ENCODE results near the gene SCN4A. TPM values are rescaled to one million over a fixed set of nuclear protein-coding genes. Genes with fewer than 3 reads are reported as not detected.
"Not testable (repeated sequence)": the region's sequence is repeated elsewhere in the genome, so short reads cannot be mapped to it uniquely, and the experiment has no call there.

The SCN4A gene
- total RNA-seq, 1 donor from 2014 or later = 0.10 TPM

- H3K27ac Mint-ChIP-seq = no peak overlapping the region
- H3K4me3 Mint-ChIP-seq (ENCODE audit: low read depth) = no peak overlapping the region
- no peaks in the 10 kb centered on the region for H3K27me3 Mint-ChIP-seq
- H3K9me3 Mint-ChIP-seq (ENCODE audit: low read depth) = no peaks in the 10 kb centered on the region
- no peaks in the 10 kb centered on the region for H3K4me1 Mint-ChIP-seq (ENCODE audit: low read depth)
- H3K36me3 Mint-ChIP-seq (ENCODE audit: insufficient read depth) = no peaks in the 10 kb centered on the region
- DNase-seq (ENCODE audit: low spot score, unreplicated experiment) = no peak
- no peak for TF ChIP-seq CTCF (IDR thresholded peaks at IDR 0.05; ENCODE audit: unreplicated experiment)
These were observed 44.5 kb downstream of the SCN4A start for GRCh38 chr17:63928172-63928666.

GRCh38 chr17:63927464-63928171, 45.1 kb downstream of the SCN4A start:
- H3K36me3 Mint-ChIP-seq (ENCODE audit: insufficient read depth) = no peaks in the 10 kb centered on the region
- H3K27me3 Mint-ChIP-seq = no peaks in the 10 kb centered on the region
- no peak overlapping the region for H3K27ac Mint-ChIP-seq
- H3K4me3 Mint-ChIP-seq (ENCODE audit: low read depth) = no peak overlapping the region
- DNase-seq (ENCODE audit: low spot score, unreplicated experiment) = no peak
- no peaks in the 10 kb centered on the region for H3K4me1 Mint-ChIP-seq (ENCODE audit: low read depth)
- no peaks in the 10 kb centered on the region for H3K9me3 Mint-ChIP-seq (ENCODE audit: low read depth)
- TF ChIP-seq CTCF (IDR thresholded peaks at IDR 0.05; ENCODE audit: unreplicated experiment) = no peak

DNA sequence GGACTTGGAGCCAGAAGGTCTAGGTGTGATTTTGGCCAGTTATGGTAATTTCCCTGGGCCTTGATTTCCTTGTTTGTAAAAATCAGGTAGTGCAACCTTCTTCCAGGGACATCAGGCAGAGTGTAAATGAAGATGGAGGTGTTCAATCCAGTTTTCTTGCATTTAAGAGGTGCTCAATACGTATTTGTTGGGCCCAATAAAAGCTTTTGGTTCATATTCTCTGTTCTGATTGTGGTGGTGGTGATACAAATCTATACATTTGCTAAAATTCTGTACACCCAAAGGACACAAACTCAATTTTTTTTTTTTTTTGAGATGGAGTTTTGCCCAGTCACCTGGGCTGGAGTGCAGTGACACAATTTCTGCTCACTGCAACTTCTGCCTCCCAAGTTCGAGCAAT, 46.6 kb downstream of the SCN4A start:
- TF ChIP-seq CTCF (IDR thresholded peaks at IDR 0.05; ENCODE audit: unreplicated experiment) = no peak
- Mint-ChIP-seq H3K4me1 (ENCODE audit: low read depth) (no peaks in the 10 kb centered on the region), H3K27ac (no peak overlapping the region), H3K27me3 (peaks cover 3% of the 10 kb centered on the region), H3K9me3 (ENCODE audit: low read depth) (no peaks in the 10 kb centered on the region), H3K36me3 (ENCODE audit: insufficient read depth) (no peaks in the 10 kb centered on the region), H3K4me3 (ENCODE audit: low read depth) (no peak overlapping the region)
- no peak for DNase-seq (ENCODE audit: low spot score, unreplicated experiment)

DNA sequence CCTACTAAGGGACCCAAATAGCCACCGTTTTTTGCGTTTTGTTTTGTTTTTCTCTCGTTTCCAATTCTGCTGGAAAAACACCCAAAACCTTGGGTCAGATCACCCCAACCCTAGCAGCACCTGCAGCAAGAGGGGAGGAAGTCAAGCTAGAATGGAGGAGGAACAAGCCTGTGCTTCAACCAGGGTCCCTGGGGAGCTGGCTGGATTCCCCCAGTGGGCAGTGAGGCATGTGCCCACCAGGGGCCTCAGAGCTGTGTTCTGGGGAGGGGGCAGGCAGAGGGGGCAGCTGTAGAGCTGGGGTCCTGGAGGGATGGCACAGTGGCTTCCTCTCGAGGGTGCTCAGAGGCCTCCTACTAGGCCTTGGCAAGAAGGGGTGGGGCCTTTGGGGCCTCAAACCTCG, 47.1 kb downstream of the SCN4A start:
- Mint-ChIP-seq H3K27ac (no peak overlapping the region), H3K27me3 (peaks cover 3% of the 10 kb centered on the region), H3K9me3 (ENCODE audit: low read depth) (no peaks in the 10 kb centered on the region), H3K4me1 (ENCODE audit: low read depth) (no peaks in the 10 kb centered on the region), H3K36me3 (ENCODE audit: insufficient read depth) (no peaks in the 10 kb centered on the region), H3K4me3 (ENCODE audit: low read depth) (no peak overlapping the region)
- DNase-seq (ENCODE audit: low spot score, unreplicated experiment) = no peak
- no peak for TF ChIP-seq CTCF (IDR thresholded peaks at IDR 0.05; ENCODE audit: unreplicated experiment)

DNA sequence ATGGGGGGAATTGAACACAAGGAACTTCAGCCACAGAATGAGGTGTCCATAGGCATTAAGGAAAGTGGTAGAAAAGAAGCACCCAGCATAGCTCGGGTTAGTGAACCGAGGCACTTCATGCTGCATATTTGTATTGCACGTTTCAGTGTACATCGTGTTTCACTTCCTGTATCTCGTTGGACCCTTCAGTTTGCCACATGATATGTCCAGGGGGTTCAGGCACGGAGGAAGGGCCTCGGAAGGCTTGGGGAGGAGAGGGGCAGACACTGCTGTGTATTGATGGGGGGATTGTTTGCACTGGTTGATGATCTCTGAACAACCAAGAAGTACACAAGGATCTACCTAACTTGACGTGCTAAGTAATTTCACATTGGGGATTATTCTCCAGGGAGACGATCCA, 50.3 kb downstream of the SCN4A start:
- H3K36me3 Mint-ChIP-seq (ENCODE audit: insufficient read depth); H3K4me1 Mint-ChIP-seq (ENCODE audit: low read depth); DNase-seq (ENCODE audit: low spot score, unreplicated experiment); H3K27ac Mint-ChIP-seq; H3K4me3 Mint-ChIP-seq (ENCODE audit: low read depth); H3K9me3 Mint-ChIP-seq (ENCODE audit: low read depth): not testable (repeated sequence)
- peaks cover 23% of the 10 kb centered on the region for H3K27me3 Mint-ChIP-seq

GRCh38 chr17:63920779-63921178, 51.9 kb downstream of the SCN4A start:
- not testable (repeated sequence) for H3K36me3 Mint-ChIP-seq (ENCODE audit: insufficient read depth); DNase-seq (ENCODE audit: low spot score, unreplicated experiment); H3K9me3 Mint-ChIP-seq (ENCODE audit: low read depth); H3K4me3 Mint-ChIP-seq (ENCODE audit: low read depth); H3K27ac Mint-ChIP-seq; H3K4me1 Mint-ChIP-seq (ENCODE audit: low read depth)
- H3K27me3 Mint-ChIP-seq = peaks cover 34% of the 10 kb centered on the region

- H3K9me3 Mint-ChIP-seq (ENCODE audit: low read depth); DNase-seq (ENCODE audit: low spot score, unreplicated experiment); H3K36me3 Mint-ChIP-seq (ENCODE audit: insufficient read depth); H3K27ac Mint-ChIP-seq; H3K4me1 Mint-ChIP-seq (ENCODE audit: low read depth); H3K4me3 Mint-ChIP-seq (ENCODE audit: low read depth): not testable (repeated sequence)
- peaks cover 38% of the 10 kb centered on the region for H3K27me3 Mint-ChIP-seq
These were observed 52.7 kb downstream of the SCN4A start for GRCh38 chr17:63920050-63920449.
